GM12875 (cell line): Measurements from ENCODE around the gene DISP3.

ENCODE experiments used
- H3K4me3 ChIP-seq: one replicate; pipeline ENCODE4 v1.5.1; 2011; ENCODE audit warnings: low read depth, low read length, control low read depth
- TF ChIP-seq, protein P1 (sequence below): IDR thresholded peaks from 2 replicates; pipeline ENCODE4 v1.5.1; 2011; ENCODE audit warnings: low read depth, mild to moderate bottlenecking, control low read depth, inconsistent platforms, low read length, moderate library complexity, borderline replicate concordance; ENCODE audit not compliant: insufficient read depth

Gene DISP3

DNA sequence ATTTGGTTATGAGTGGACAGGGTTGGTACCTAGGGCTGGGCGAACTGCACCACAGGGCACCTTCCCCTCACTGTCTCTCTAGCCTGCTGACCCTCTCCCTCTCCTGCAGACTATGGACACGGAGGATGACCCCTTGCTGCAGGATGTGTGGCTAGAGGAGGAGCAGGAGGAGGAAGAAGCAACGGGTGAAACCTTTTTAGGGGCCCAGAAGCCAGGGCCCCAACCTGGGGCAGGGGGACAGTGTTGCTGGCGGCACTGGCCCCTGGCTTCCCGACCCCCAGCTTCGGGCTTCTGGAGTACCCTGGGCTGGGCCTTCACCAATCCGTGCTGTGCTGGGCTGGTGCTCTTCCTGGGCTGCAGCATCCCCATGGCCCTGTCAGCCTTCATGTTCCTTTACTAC lies 21.9 kb downstream of the DISP3 start:
- no peak overlapping the region for H3K4me3 ChIP-seq
- TF ChIP-seq, protein P1, sequence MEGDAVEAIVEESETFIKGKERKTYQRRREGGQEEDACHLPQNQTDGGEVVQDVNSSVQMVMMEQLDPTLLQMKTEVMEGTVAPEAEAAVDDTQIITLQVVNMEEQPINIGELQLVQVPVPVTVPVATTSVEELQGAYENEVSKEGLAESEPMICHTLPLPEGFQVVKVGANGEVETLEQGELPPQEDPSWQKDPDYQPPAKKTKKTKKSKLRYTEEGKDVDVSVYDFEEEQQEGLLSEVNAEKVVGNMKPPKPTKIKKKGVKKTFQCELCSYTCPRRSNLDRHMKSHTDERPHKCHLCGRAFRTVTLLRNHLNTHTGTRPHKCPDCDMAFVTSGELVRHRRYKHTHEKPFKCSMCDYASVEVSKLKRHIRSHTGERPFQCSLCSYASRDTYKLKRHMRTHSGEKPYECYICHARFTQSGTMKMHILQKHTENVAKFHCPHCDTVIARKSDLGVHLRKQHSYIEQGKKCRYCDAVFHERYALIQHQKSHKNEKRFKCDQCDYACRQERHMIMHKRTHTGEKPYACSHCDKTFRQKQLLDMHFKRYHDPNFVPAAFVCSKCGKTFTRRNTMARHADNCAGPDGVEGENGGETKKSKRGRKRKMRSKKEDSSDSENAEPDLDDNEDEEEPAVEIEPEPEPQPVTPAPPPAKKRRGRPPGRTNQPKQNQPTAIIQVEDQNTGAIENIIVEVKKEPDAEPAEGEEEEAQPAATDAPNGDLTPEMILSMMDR: no peak

DNA sequence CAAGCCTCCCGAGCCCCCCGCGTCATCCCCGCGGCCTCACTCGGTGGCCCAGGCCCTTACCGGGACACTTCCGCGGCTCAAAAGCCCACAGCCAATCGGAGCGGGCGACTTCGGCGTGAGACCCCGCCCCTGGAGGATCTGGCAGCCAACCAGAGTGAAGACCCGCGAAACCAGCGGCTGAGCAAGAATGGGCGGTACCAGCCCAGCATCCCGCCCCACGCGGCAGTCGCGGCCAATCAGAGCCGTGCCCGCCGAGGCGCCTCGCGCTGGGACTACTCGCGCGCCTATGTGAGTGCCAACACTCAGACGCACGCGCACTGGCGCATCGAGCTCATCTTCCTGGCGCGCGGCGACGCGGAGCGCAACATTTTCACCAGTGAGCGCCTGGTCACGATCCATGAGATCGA lies 22.5 kb downstream of the DISP3 start:
- TF ChIP-seq, protein P1: no peak
- no peak overlapping the region for H3K4me3 ChIP-seq

DNA sequence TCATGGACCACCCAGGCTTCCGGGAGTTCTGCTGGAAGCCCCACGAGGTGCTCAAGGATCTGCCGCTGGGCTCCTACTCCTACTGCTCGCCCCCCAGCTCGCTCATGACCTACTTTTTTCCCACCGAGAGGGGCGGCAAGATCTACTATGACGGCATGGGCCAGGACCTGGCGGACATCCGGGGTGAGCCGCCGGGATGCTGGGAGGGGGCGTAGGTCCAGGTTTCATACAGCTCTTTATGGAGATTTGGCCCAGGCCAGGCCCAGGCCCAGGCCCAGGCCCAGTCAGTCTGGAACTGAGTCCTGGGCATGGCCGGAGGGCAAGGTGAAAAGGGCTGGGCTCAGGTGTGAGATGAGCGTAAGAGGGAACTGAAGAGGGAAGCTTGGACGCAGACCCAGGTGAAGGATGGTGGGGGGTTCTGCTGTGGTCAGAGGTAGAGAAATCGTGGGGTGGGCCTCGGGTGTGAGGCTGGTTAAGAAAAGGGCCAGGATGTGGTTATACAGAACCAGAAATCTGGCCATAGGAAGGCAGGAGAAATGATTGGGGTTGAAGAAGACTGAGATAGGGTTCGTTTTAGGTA lies 23.0 kb downstream of the DISP3 start:
- H3K4me3 ChIP-seq: no peak overlapping the region
- TF ChIP-seq, protein P1: no peak

DNA sequence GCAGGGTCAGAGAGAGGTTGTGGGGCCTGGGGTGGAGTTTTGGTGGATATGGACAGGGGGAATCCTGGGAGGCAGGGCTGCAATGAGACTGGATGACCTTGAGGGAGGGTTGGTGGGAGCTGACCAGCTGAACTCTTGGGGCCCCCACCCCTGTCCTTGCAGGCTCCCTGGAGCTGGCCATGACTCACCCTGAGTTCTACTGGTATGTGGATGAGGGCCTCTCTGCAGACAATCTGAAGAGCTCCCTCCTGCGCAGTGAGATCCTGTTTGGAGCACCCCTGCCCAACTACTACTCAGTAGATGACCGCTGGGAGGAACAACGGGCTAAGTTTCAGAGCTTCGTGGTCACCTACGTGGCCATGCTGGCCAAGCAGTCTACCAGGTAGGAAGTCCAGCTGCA lies 23.6 kb downstream of the DISP3 start:
- TF ChIP-seq, protein P1: no peak
- H3K4me3 ChIP-seq: no peak overlapping the region

DNA sequence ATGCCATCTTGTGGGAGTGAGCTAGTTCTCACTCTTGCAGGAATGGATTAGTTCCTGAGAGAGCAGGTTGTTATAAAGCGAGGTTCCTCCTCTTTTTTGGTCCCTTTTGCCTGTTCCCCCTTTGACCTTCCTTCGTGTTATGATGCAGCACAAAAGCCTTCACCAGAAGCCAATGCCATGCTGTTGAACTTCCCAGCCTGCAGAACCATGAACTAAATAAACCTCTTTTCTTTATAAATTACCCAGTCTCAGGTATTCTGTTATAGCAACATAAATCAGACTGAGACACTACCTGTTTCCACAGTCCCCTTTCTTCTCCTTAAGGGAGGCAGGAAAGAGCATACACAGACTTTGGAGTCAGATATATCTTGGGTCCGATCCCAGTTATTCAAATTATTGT lies 25.6 kb downstream of the DISP3 start:
- no peak overlapping the region for H3K4me3 ChIP-seq
- TF ChIP-seq, protein P1: no peak

DNA sequence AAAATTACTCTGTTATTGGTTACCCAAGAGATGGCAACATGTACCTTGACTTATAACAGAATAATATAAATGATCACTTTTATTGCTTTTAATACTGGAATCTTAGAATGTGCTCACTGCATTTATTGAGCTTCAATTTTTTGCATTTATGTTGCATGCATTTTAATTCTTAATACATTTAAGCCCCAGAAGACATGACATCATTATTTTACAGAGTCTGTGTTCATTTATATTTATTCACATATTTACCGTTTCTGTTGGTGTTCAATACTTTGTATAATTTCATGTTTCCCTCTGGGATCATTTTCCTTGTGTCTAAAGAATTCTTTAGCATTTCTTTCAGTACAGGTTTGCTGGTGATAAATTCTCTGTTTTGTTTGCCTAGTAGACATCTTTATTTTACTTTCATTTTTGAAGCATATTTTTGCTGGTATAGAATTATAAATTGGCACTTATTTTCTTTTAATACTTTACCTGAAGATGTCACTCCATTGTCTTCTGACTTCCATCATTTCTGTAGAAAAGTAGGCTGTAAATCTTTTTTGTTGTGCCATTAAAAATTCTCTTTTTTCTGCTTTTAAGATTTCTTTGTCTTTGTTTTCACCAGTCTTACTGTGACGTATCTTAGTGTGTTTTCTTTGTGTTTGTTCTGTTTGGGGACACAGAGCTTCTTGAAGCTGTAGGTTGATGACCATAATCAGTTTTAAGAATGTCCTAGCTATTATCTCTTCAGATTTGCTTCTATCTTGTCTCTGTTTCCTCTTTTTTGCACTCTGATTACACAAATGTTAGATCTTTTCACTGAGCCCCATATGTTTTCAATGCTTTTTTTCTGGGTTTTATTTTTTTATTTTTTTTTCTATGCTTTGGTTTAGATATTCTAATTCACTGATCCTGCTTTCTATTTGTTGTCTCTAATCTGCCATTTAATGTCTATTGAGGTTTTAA lies 26.9 kb downstream of the DISP3 start:
- H3K4me3 ChIP-seq: no peak overlapping the region
- TF ChIP-seq, protein P1: no peak

DNA sequence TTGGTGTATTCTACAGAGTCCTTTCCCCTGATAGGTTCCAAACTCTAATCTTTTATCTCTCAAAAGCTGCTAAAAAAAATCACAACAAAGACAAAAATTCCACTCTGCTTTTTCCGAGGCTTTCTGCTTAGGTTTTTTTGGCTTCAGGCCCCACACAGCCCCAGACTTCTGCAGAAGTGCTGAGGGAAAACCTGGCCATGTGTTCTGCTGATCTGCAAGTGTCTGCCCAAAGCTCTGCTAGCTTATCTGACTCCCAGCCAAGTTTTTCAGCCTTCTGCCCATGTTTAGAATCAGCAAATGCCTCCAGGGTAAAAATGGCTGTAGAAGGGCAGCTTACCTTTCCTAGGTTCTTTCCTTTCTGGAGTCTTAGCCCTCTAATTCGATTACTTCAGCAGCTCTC lies 28.4 kb downstream of the DISP3 start:
- TF ChIP-seq, protein P1: no peak
- H3K4me3 ChIP-seq: no peak overlapping the region
